ENCODE results near the gene NSD2.

Gene NSD2

GRCh38 chr4:1978226-1978625 lies 107.0 kb downstream of the NSD2 start:
- DNase-seq (ENCODE audit: low read depth in 1 of 2, low spot score in 1 of 2) = no peak
- in situ Hi-C loops (cut with HindIII; ENCODE audit: low pct_unique_long_range_greater_than_20kb, low sequenced_read_pairs) = no loop called here
- no peak for TF ChIP-seq JUND (IDR thresholded peaks at IDR 0.05; ENCODE audit: low read depth)

- DNase-seq (ENCODE audit: low read depth in 1 of 2, low spot score in 1 of 2) = no peak
- no peak for TF ChIP-seq JUND (IDR thresholded peaks at IDR 0.05; ENCODE audit: low read depth)
- in situ Hi-C loops (cut with HindIII; ENCODE audit: low pct_unique_long_range_greater_than_20kb, low sequenced_read_pairs) = no loop called here
Observed at GRCh38 chr4:1978741-1979476, 107.7 kb downstream of the NSD2 start.

- TF ChIP-seq JUND (IDR thresholded peaks at IDR 0.05; ENCODE audit: low read depth) = no peak
- in situ Hi-C loops (cut with HindIII; ENCODE audit: low pct_unique_long_range_greater_than_20kb, low sequenced_read_pairs) = no loop called here
- no peak for DNase-seq (ENCODE audit: low read depth in 1 of 2, low spot score in 1 of 2)
Observed at GRCh38 chr4:1979477-1980196, 108.4 kb downstream of the NSD2 start.

- no peak for DNase-seq (ENCODE audit: low read depth in 1 of 2, low spot score in 1 of 2)
- no peak for TF ChIP-seq JUND (IDR thresholded peaks at IDR 0.05; ENCODE audit: low read depth)
- in situ Hi-C loops (cut with HindIII; ENCODE audit: low pct_unique_long_range_greater_than_20kb, low sequenced_read_pairs) = no loop called here
Observed at GRCh38 chr4:1980561-1981041, 109.4 kb downstream of the NSD2 start.

- no peak for DNase-seq (ENCODE audit: low read depth in 1 of 2, low spot score in 1 of 2)
- no peak for TF ChIP-seq JUND (IDR thresholded peaks at IDR 0.05; ENCODE audit: low read depth)
- in situ Hi-C loops (cut with HindIII; ENCODE audit: low pct_unique_long_range_greater_than_20kb, low sequenced_read_pairs) = no loop called here
Observed at GRCh38 chr4:1981251-1982058, 110.3 kb downstream of the NSD2 start.

GRCh38 chr4:1982124-1983052 lies 111.2 kb downstream of the NSD2 start:
- DNase-seq (ENCODE audit: low read depth in 1 of 2, low spot score in 1 of 2) = no peak
- no peak for TF ChIP-seq JUND (IDR thresholded peaks at IDR 0.05; ENCODE audit: low read depth)
- in situ Hi-C loops (cut with HindIII; ENCODE audit: low pct_unique_long_range_greater_than_20kb, low sequenced_read_pairs) = no loop called here

- no peak for TF ChIP-seq JUND (IDR thresholded peaks at IDR 0.05; ENCODE audit: low read depth)
- DNase-seq (ENCODE audit: low read depth in 1 of 2, low spot score in 1 of 2) = no peak
- in situ Hi-C loops (cut with HindIII; ENCODE audit: low pct_unique_long_range_greater_than_20kb, low sequenced_read_pairs) = no loop called here
Observed at GRCh38 chr4:1983053-1983845, 112.1 kb downstream of the NSD2 start.

- no peak for DNase-seq (ENCODE audit: low read depth in 1 of 2, low spot score in 1 of 2)
- no peak for TF ChIP-seq JUND (IDR thresholded peaks at IDR 0.05; ENCODE audit: low read depth)
- in situ Hi-C loops (cut with HindIII; ENCODE audit: low pct_unique_long_range_greater_than_20kb, low sequenced_read_pairs) = no loop called here
Observed at GRCh38 chr4:1983846-1984405, 112.7 kb downstream of the NSD2 start.

- in situ Hi-C loops (cut with HindIII; ENCODE audit: low pct_unique_long_range_greater_than_20kb, low sequenced_read_pairs) = no loop called here
- TF ChIP-seq JUND (IDR thresholded peaks at IDR 0.05; ENCODE audit: low read depth) = no peak
- no peak for DNase-seq (ENCODE audit: low read depth in 1 of 2, low spot score in 1 of 2)
Observed at GRCh38 chr4:1984406-1985191, 113.4 kb downstream of the NSD2 start.

- in situ Hi-C loops (cut with HindIII; ENCODE audit: low pct_unique_long_range_greater_than_20kb, low sequenced_read_pairs) = no loop called here
- DNase-seq (ENCODE audit: low read depth in 1 of 2, low spot score in 1 of 2) = no peak
- TF ChIP-seq JUND (IDR thresholded peaks at IDR 0.05; ENCODE audit: low read depth) = no peak
Observed at GRCh38 chr4:1985294-1985693, 114.1 kb downstream of the NSD2 start.
